HG03469 (cell line): ENCODE measurements around the gene CANX.

ENCODE experiments used
- ATAC-seq: cut with Tn5 transposase; IDR thresholded peaks from one replicate; pipeline ENCODE4 v1.9.1; 2021; ENCODE audit warnings: mild to moderate bottlenecking, moderate library complexity, moderate number of reproducible peaks; ENCODE audit not compliant: unreplicated experiment

The CANX gene

DNA sequence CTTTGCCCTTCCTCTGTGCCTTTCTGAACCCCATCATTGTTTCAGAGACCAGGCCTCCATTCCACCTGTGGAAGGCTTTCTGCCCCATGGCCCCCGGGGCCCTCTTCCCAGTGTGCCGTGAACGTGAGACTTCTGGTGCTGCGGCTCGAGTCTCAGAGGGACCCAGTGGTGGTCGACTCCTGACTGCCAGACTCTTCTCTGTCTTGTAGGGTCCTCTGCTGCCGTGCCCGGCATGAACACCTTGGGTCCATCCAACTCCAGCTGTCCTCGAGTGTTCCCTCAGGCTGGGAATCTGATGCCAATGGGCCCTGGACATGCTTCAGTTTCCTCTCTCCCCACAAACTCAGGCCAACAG is 74.9 kb downstream of the CANX start:
- ATAC-seq = no peak

- no peak for ATAC-seq
Observed at GRCh38 chr5:179774442-179774841, 75.7 kb downstream of the CANX start.

DNA sequence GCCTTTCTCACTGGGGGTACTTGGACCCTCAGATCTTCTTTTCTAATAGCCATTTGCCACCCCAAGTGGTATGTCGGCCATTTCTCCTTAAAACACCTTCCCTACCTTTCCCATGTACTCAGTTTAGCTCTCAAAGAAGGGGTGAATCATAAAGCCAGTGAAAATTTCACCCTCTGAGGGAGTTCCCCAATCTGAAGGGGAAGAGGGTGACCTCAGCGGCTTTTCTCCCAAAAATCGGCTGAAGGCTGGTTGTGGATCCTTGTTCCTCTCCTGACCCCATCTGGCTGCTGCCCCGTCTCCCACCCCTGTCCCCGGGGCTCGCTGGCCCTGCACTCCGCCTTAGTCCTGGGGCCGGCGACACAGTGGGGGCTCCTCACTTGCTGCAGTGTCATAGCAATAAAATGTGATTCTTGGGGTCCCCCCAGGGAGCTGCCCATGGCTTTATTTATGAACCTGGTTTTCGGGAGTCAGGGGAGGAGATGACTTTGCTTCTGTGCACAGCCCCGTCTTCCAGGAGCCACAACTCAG is 77.7 kb downstream of the CANX start:
- no peak for ATAC-seq

DNA sequence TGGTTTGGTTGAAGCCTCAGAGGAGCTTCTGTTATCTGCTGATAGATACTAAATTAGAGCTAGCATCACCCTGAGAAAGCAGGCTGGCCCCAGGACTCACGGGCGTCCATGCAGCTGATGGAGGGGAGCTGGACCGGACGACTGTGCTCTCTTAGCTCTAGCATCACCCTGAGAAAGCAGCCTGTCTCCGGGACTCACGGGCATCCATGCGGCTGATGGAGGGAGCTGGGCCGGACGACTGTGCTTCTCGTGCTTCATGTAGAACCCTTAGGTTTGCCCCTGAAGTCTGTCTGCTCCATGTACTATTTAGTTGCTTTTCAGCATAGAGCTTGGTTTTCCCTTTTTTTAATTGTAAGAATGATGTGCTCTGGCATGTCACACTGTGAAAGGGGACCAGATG is 78.7 kb downstream of the CANX start:
- ATAC-seq = no peak

DNA sequence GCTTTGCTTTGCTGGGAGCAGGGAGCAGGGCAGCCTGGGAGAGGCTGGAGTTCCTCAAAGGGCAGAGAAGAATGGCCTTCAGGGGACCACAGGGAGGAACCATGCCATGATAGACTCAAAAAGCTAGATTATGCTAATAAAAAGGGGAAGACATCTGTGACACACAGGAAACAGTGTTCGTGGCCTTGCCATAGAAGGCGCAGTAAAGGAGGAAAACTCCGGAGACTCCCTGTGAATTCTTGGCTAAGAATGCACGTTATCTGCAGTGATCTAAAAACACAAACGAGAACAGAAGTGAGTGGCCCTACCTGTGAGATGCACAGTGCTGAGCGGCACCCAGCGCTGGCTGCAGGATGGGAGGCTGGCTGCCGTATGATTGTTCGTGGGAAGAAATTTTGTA is 79.1 kb downstream of the CANX start:
- no peak for ATAC-seq

GRCh38 chr5:179778591-179778990 is 79.8 kb downstream of the CANX start:
- no peak for ATAC-seq

- ATAC-seq = no peak
Observed at GRCh38 chr5:179779826-179780225, 81.1 kb downstream of the CANX start.

- ATAC-seq = no peak
Observed at GRCh38 chr5:179780362-179780761, 81.6 kb downstream of the CANX start.
